ENCODE data around the gene HIVEP3.

Gene HIVEP3

DNA sequence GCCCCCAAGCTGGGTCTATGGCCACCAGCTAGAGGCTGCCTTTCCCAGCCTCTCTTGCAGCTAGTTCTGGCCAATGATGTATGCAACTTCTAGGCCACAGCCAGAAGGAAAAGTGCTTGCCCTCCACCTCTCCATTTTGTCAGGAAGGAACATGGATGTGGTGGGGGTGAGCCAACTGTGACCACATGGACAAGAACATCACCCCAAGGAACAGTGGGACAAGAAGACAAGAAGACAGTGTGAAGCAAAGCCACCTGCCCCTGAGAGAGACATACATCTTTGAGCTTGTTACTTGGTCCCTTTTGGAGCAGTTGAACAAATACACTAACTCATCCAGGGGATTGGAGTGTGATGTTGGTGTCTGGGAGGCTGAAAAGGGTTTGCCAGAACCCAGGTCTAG is 328.4 kb downstream of the HIVEP3 start:
- Histone ChIP-seq H3K27ac (replicated peaks) (no peak overlapping the region), H3K27me3 (ENCODE audit: insufficient read depth, poor library complexity, severe bottlenecking) (no peaks in the 10 kb centered on the region), H3K4me3 (replicated peaks; ENCODE audit: insufficient read depth, low read length) (no peak overlapping the region)
- no peak for DNase-seq (ENCODE audit: low read depth in 1 of 2, low spot score in 1 of 2)
- TF ChIP-seq, protein P1, sequence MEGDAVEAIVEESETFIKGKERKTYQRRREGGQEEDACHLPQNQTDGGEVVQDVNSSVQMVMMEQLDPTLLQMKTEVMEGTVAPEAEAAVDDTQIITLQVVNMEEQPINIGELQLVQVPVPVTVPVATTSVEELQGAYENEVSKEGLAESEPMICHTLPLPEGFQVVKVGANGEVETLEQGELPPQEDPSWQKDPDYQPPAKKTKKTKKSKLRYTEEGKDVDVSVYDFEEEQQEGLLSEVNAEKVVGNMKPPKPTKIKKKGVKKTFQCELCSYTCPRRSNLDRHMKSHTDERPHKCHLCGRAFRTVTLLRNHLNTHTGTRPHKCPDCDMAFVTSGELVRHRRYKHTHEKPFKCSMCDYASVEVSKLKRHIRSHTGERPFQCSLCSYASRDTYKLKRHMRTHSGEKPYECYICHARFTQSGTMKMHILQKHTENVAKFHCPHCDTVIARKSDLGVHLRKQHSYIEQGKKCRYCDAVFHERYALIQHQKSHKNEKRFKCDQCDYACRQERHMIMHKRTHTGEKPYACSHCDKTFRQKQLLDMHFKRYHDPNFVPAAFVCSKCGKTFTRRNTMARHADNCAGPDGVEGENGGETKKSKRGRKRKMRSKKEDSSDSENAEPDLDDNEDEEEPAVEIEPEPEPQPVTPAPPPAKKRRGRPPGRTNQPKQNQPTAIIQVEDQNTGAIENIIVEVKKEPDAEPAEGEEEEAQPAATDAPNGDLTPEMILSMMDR (IDR thresholded peaks at IDR 0.05; ENCODE audit: insufficient read depth, low read length), result no peak
- TF ChIP-seq REST (IDR thresholded peaks at IDR 0.05; ENCODE audit: insufficient replicate concordance, low read depth) (no peak), SPI1 (IDR thresholded peaks at IDR 0.05; ENCODE audit: borderline replicate concordance, low read depth) (no peak), POLR2AphosphoS5 (IDR thresholded peaks at IDR 0.05; ENCODE audit: low read depth) (no peak), GABPA (IDR thresholded peaks at IDR 0.05; ENCODE audit: low read depth) (no peak)

- Histone ChIP-seq H3K27ac (replicated peaks) (no peak overlapping the region), H3K27me3 (ENCODE audit: insufficient read depth, poor library complexity, severe bottlenecking) (no peaks in the 10 kb centered on the region), H3K4me3 (replicated peaks; ENCODE audit: insufficient read depth, low read length) (no peak overlapping the region)
- DNase-seq (ENCODE audit: low read depth in 1 of 2, low spot score in 1 of 2), result no peak
- no peak for TF ChIP-seq REST (IDR thresholded peaks at IDR 0.05; ENCODE audit: insufficient replicate concordance, low read depth)
- TF ChIP-seq POLR2AphosphoS5 (IDR thresholded peaks at IDR 0.05; ENCODE audit: low read depth), result no peak
- TF ChIP-seq SPI1 (IDR thresholded peaks at IDR 0.05; ENCODE audit: borderline replicate concordance, low read depth), result no peak
- TF ChIP-seq, protein P1 (IDR thresholded peaks at IDR 0.05; ENCODE audit: insufficient read depth, low read length), result no peak
- no peak for TF ChIP-seq GABPA (IDR thresholded peaks at IDR 0.05; ENCODE audit: low read depth)
These were observed 329.3 kb downstream of the HIVEP3 start for GRCh38 chr1:41589395-41589794.

DNA sequence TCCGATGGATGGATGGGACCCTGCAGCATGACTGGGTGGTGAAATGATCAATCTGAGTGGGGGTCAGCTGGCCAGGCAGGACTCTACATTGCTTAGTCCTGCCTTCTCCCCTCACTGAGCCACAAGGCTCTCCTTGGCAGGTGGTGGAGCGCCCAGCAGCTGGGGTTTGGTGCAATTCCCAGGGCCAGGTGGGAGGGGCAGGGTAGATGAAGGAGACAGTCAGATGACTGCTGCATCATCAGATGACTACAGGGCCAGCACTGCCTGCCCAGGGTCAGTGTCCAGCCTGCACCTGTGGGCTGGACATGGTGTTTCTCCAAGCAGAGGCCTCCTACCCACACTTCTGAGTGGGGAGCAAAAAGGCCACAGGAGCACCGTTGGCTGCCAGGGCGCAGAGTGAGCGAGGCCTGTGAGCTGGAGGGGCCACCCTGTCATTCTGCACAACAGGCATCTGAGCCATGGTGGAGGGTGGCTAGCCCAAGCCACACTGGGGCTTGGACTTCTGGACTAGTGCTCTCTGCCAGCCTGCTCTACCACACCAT is 330.3 kb downstream of the HIVEP3 start:
- Histone ChIP-seq H3K27me3 (ENCODE audit: insufficient read depth, poor library complexity, severe bottlenecking) (no peaks in the 10 kb centered on the region), H3K27ac (replicated peaks) (no peak overlapping the region), H3K4me3 (replicated peaks; ENCODE audit: insufficient read depth, low read length) (no peak overlapping the region)
- no peak for TF ChIP-seq SPI1 (IDR thresholded peaks at IDR 0.05; ENCODE audit: borderline replicate concordance, low read depth)
- TF ChIP-seq, protein P1 (IDR thresholded peaks at IDR 0.05; ENCODE audit: insufficient read depth, low read length), result no peak
- DNase-seq (ENCODE audit: low read depth in 1 of 2, low spot score in 1 of 2), result no peak

GRCh38 chr1:41587791-41588190 is 330.9 kb downstream of the HIVEP3 start:
- Histone ChIP-seq H3K4me3 (replicated peaks; ENCODE audit: insufficient read depth, low read length) (no peak overlapping the region), H3K27me3 (ENCODE audit: insufficient read depth, poor library complexity, severe bottlenecking) (no peaks in the 10 kb centered on the region), H3K27ac (replicated peaks) (no peak overlapping the region)
- no peak for DNase-seq (ENCODE audit: low read depth in 1 of 2, low spot score in 1 of 2)
- no peak for TF ChIP-seq REST (IDR thresholded peaks at IDR 0.05; ENCODE audit: insufficient replicate concordance, low read depth)
- no peak for TF ChIP-seq POLR2AphosphoS5 (IDR thresholded peaks at IDR 0.05; ENCODE audit: low read depth)
- TF ChIP-seq GABPA (IDR thresholded peaks at IDR 0.05; ENCODE audit: low read depth), result no peak
- TF ChIP-seq SPI1 (IDR thresholded peaks at IDR 0.05; ENCODE audit: borderline replicate concordance, low read depth), result no peak
- TF ChIP-seq, protein P1 (IDR thresholded peaks at IDR 0.05; ENCODE audit: insufficient read depth, low read length), result no peak
